ENCODE data around the gene ATP6V0B. TPM values are rescaled to one million over a fixed set of nuclear protein-coding genes. Genes with fewer than 3 reads are reported as not detected.

Gene ATP6V0B
- total and polyA plus RNA-seq, 2 donors (not counting 1 experiment from before 2014, with no cell fraction given), result 91.0 to 198 TPM

- H3K4me1 ChIP-seq (ENCODE audit: control insufficient read depth in 2 of 2, insufficient read depth in 2 of 2, low read length in 2 of 2), result peaks cover 0 to 10% of the 10 kb centered on the region in 2 donors
- no peak overlapping the region for H3K27ac ChIP-seq (ENCODE audit: low read length in 2 of 2)
- ChIA-PET POLR2A (interaction anchor here (0.7 kb wide), 1 partner anchor 345 kb away, joined by 6 read pairs; no protein-coding TSS in a partner anchor), CTCF (interaction anchor here (1.1 to 1.7 kb wide), 4 partner anchors 36 to 47 kb away, joined by 3 to 6 read pairs (median 4); no protein-coding TSS in a partner anchor)
- H3K79me2 ChIP-seq (ENCODE audit: control insufficient read depth, insufficient read depth, low read length), result no peaks in the 10 kb centered on the region
- intact Hi-C loops (cut with micrococcal nuclease), result no loop called here
- ATAC-seq (ENCODE audit: low read depth) (no peak), DNase-seq (no peak)
- no peaks in the 10 kb centered on the region for H3K9me3 ChIP-seq (ENCODE audit: control extremely low read depth in 1 of 3, control insufficient read depth in 2 of 3, insufficient read depth in 1 of 3, low read length in 2 of 3)
- H3K9ac ChIP-seq (ENCODE audit: low read length), result no peak overlapping the region
- H3K4me2 ChIP-seq (replicated peaks; ENCODE audit: low read depth, low read length, poor library complexity, severe bottlenecking), result no peak overlapping the region
- TF ChIP-seq CTCF (IDR thresholded peaks at IDR 0.05), result no peak
- no peak for TF ChIP-seq EZH2 (IDR thresholded peaks at IDR 0.05; ENCODE audit: borderline replicate concordance, insufficient read depth, low read depth, low read length, poor library complexity, severe bottlenecking)
- Mint-ChIP-seq H3K4me1 (peaks cover 8% of the 10 kb centered on the region), H3K4me3 (no peak overlapping the region), H3K27ac (no peak overlapping the region), H3K9me3 (ENCODE audit: insufficient read depth) (no peaks in the 10 kb centered on the region), H3K27me3 (no peaks in the 10 kb centered on the region)
- no peaks in the 10 kb centered on the region for H4K20me1 ChIP-seq (ENCODE audit: control insufficient read depth, insufficient read depth, low read length, poor library complexity, severe bottlenecking)
- H3K4me3 ChIP-seq (ENCODE audit: control extremely low read depth in 1 of 5, extremely low read depth in 1 of 5, insufficient read depth in 1 of 5, low read depth in 2 of 5, low read length in 4 of 5), result no peak overlapping the region
- WGBS (ENCODE audit: insufficient coverage), result 86% methylated on average over 8 of the region's 8 CpGs
- no peak overlapping the region for H2AFZ ChIP-seq (ENCODE audit: insufficient read depth, low read depth, low read length, poor library complexity, severe bottlenecking)
- H3K36me3 ChIP-seq (replicated peaks in 1 of 2; ENCODE audit: control extremely low read depth in 1 of 2, control insufficient read depth in 1 of 2, extremely low read depth in 1 of 2, insufficient read depth in 2 of 2, low read length in 1 of 2), result no peaks in the 10 kb centered on the region
- no peaks in the 10 kb centered on the region for H3K27me3 ChIP-seq (replicated peaks in 1 of 4; ENCODE audit: control extremely low read depth in 1 of 4, control insufficient read depth in 3 of 4, insufficient read depth in 4 of 4, low read length in 3 of 4)
Observed at GRCh38 chr1:43999455-43999854, 24.7 kb downstream of the ATP6V0B start.

- Mint-ChIP-seq H3K27me3 (no peaks in the 10 kb centered on the region), H3K4me1 (peaks cover 3% of the 10 kb centered on the region), H3K9me3 (ENCODE audit: insufficient read depth) (no peaks in the 10 kb centered on the region), H3K27ac (no peak overlapping the region), H3K4me3 (no peak overlapping the region)
- Histone ChIP-seq H4K20me1 (ENCODE audit: control insufficient read depth, insufficient read depth, low read length, poor library complexity, severe bottlenecking) (no peaks in the 10 kb centered on the region), H3K9me3 (ENCODE audit: control extremely low read depth in 1 of 3, control insufficient read depth in 2 of 3, insufficient read depth in 1 of 3, low read length in 2 of 3) (no peaks in the 10 kb centered on the region), H3K79me2 (ENCODE audit: control insufficient read depth, insufficient read depth, low read length) (no peaks in the 10 kb centered on the region), H3K9ac (ENCODE audit: low read length) (no peak overlapping the region), H3K27me3 (replicated peaks in 1 of 4; ENCODE audit: control extremely low read depth in 1 of 4, control insufficient read depth in 3 of 4, insufficient read depth in 4 of 4, low read length in 3 of 4) (no peaks in the 10 kb centered on the region), H3K4me2 (replicated peaks; ENCODE audit: low read depth, low read length, poor library complexity, severe bottlenecking) (no peak overlapping the region), H3K4me1 (ENCODE audit: control insufficient read depth in 2 of 2, insufficient read depth in 2 of 2, low read length in 2 of 2) (peaks cover 0 to 3% of the 10 kb centered on the region in 2 donors), H2AFZ (ENCODE audit: insufficient read depth, low read depth, low read length, poor library complexity, severe bottlenecking) (no peak overlapping the region), H3K36me3 (replicated peaks in 1 of 2; ENCODE audit: control extremely low read depth in 1 of 2, control insufficient read depth in 1 of 2, extremely low read depth in 1 of 2, insufficient read depth in 2 of 2, low read length in 1 of 2) (no peaks in the 10 kb centered on the region), H3K4me3 (ENCODE audit: control extremely low read depth in 1 of 5, extremely low read depth in 1 of 5, insufficient read depth in 1 of 5, low read depth in 2 of 5, low read length in 4 of 5) (no peak overlapping the region), H3K27ac (ENCODE audit: low read length in 2 of 2) (no peak overlapping the region)
- DNase-seq (no peak), ATAC-seq (ENCODE audit: low read depth) (no peak)
- ChIA-PET CTCF (interaction anchor here (1.1 to 1.2 kb wide), 3 partner anchors 35 to 46 kb away, joined by 3 to 4 read pairs (median 3); no protein-coding TSS in a partner anchor), POLR2A (interaction anchor here (0.7 kb wide), 1 partner anchor 345 kb away, joined by 6 read pairs; no protein-coding TSS in a partner anchor)
- 93% methylated on average over 6 of the region's 8 CpGs for WGBS (ENCODE audit: insufficient coverage)
- TF ChIP-seq CTCF (IDR thresholded peaks at IDR 0.05), result no peak
- intact Hi-C loops (cut with micrococcal nuclease), result no loop called here
Observed at GRCh38 chr1:44000122-44000665, 25.4 kb downstream of the ATP6V0B start.

All from B cell (primary cell).